HL-60 (cell line): ENCODE measurements around the gene ADCY3.

Experiments used
- CTCF ChIP-seq: IDR thresholded peaks from one replicate; pipeline ENCODE4 v1.5.1; 2011; ENCODE audit warnings: low read length, control low read depth, inconsistent platforms; ENCODE audit not compliant: insufficient read depth
- GABPA ChIP-seq: IDR thresholded peaks from 2 replicates; pipeline ENCODE4 v1.6.1; 2012; ENCODE audit warnings: low read depth
- POLR2AphosphoS5 ChIP-seq: IDR thresholded peaks from 2 replicates; pipeline ENCODE4 v1.6.1; 2012; ENCODE audit warnings: low read depth
- REST ChIP-seq: IDR thresholded peaks from 2 replicates; pipeline ENCODE4 v1.6.1; 2012; ENCODE audit warnings: low read depth; ENCODE audit not compliant: insufficient replicate concordance

GRCh38 chr2:24860631-24861030 lies 59.4 kb downstream of the ADCY3 start:
- TF ChIP-seq CTCF (no peak), GABPA (no peak), REST (no peak), POLR2AphosphoS5 (no peak)
